Adrenal gland (tissue), 5 donors: ENCODE data around the gene TEX11.

Experiments
- CTCF ChIP-seq, 6 experiments: fragments of 450-650 bp in 4 of 6; fragments of 200-600 bp in 2 of 6; sonication (generic) in 1 of 6; IDR thresholded peaks; 1 replicate in 5 of 6; 2 replicates in 1 of 6; pipeline versions ENCODE4 v1.5.1 to v1.8.0; 2016 to 2021; ENCODE audit warnings: antibody characterized with exemption in 6 of 6, mild to moderate bottlenecking in 2 of 6, moderate library complexity in 1 of 6
- POLR2A ChIP-seq, 2 donors: fragments of 450-650 bp; IDR thresholded peaks; one replicate each; pipeline ENCODE4 v1.6.1; 2017; ENCODE audit warnings: antibody characterized with exemption in 2 of 2, mild to moderate bottlenecking in 2 of 2, moderate library complexity in 1 of 2
- donor health status: DM: no; HTN: no; CAD: no.

GRCh38 chrX:70694339-70695122, 214.0 kb downstream of the TEX11 start:
- TF ChIP-seq CTCF (IDR thresholded peaks at IDR 0.05) (no peak), POLR2A (IDR thresholded peaks at IDR 0.05) (no peak)
